ENCODE results near the gene GNAL.

DNA sequence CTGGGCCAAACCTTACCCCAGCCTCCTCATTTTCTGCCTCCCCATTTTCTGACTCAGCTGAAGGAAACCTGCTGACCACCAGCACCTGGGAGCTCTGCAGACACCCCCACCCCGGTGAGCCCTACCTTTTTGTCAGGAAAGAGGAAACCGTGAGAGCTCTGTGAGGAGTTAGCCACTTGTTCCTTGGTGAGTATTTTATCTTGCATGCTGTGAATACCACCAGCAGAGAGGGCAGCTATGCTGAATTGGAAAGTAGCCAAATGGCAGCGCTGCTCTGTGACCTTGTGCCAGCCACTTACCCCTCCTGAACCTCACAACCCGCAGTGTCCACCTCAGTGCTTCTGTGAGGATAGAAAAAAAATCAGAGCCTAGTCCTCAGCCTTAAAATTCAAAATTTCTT is 216.5 kb downstream of the GNAL start:
- TF ChIP-seq POLR2A (IDR thresholded peaks at IDR 0.05) (no peak), CTCF (IDR thresholded peaks at IDR 0.05) (no peak)

All from body of pancreas (tissue), 4 donors.